Esophagus muscularis mucosa (tissue), 4 donors: Measurements from ENCODE around the gene AGBL1. TPM values are rescaled to one million over a fixed set of nuclear protein-coding genes. Genes with fewer than 3 reads are reported as not detected.

ENCODE experiments used
- DNase-seq: peaks from one replicate; pipeline ENCODE4 v3.0.0-alpha.2; 2017; ENCODE audit errors: extremely low spot score
- H3K27ac ChIP-seq, 4 donors: fragments of 200-600 bp; sonication (generic); replicated peaks in 1 of 4; 1 replicate in 3 of 4; 2 replicates in 1 of 4; pipeline ENCODE4 v1.5.1; 2016 to 2019; ENCODE audit warnings: mild to moderate bottlenecking in 1 of 4
- H3K27me3 ChIP-seq, 4 donors: fragments of 200-600 bp; sonication (generic); one replicate each; pipeline versions ENCODE4 v1.5.1 to v1.6.0; 2016 to 2019
- H3K36me3 ChIP-seq, 4 donors: fragments of 200-600 bp; sonication (generic); one replicate each; pipeline ENCODE4 v1.5.1; 2016 to 2019
- H3K4me1 ChIP-seq, 4 donors: fragments of 200-600 bp; sonication (generic); one replicate each; pipeline ENCODE4 v1.5.1; 2016 to 2019
- H3K4me3 ChIP-seq, 4 donors: fragments of 200-600 bp; sonication (generic); 1 replicate in 2 of 4; 2 replicates in 2 of 4; pipeline ENCODE4 v1.5.1; 2016 to 2019; ENCODE audit warnings: mild to moderate bottlenecking in 4 of 4, moderate library complexity in 1 of 4
- H3K9me3 ChIP-seq, 4 donors: fragments of 200-600 bp; sonication (generic); 1 replicate in 3 of 4; 2 replicates in 1 of 4; pipeline ENCODE4 v1.5.1; 2016 to 2019
- CTCF ChIP-seq, 3 experiments: fragments of 200-600 bp in 2 of 3; fragments of 450-650 bp in 1 of 3; sonication (generic) in 2 of 3; IDR thresholded peaks; one replicate each; pipeline ENCODE4 v1.5.1; 2017 to 2019; ENCODE audit warnings: antibody characterized with exemption in 3 of 3, mild to moderate bottlenecking in 2 of 3, moderate library complexity in 1 of 3
- EP300 ChIP-seq: sonication (generic); formaldehyde crosslinking; IDR thresholded peaks from one replicate; pipeline ENCODE4 v1.6.1; 2017; ENCODE audit warnings: antibody characterized with exemption
- POLR2A ChIP-seq: fragments of 450-650 bp; IDR thresholded peaks from one replicate; pipeline ENCODE4 v1.6.1; 2017; ENCODE audit warnings: antibody characterized with exemption, moderate library complexity, mild to moderate bottlenecking, low read depth
- POLR2AphosphoS5 ChIP-seq, 2 donors: sonication (generic); formaldehyde crosslinking; IDR thresholded peaks; one replicate each; pipeline ENCODE4 v1.6.1; 2017; ENCODE audit warnings: antibody characterized with exemption in 2 of 2
- WGBS: methylation state at CpG from one replicate; pipeline ENCODE4 v1.1.5; 2018; 5-methylcytosine and 5-hydroxymethylcytosine counted together
- intact Hi-C: fragments of 100-400 bp; cut with DNase I; formaldehyde crosslinking; loops from one replicate; pipeline ENCODE4 v1.15.1; 2023
- total RNA-seq, 4 donors: library from RNA; depleted of rRNA; stranded (reverse); fragments of >200 nt; gene quantifications; one replicate each; pipeline versions ENCODE4 v1.1.0 to v1.2.1, GENCODE V29; 2016

Gene AGBL1
- total RNA-seq, 4 donors from 2014 or later = 0.06 TPM; not detected in 3

- no peak for DNase-seq
- intact Hi-C loops = no loop called here
- Histone ChIP-seq H3K27me3 (no peaks in the 10 kb centered on the region), H3K9me3 (no peaks in the 10 kb centered on the region), H3K4me3 (no peak overlapping the region), H3K4me1 (peaks cover 0 to 7% (median 2%) of the 10 kb centered on the region in 4 donors), H3K27ac (no peak overlapping the region), H3K36me3 (no peaks in the 10 kb centered on the region)
- WGBS = 84% methylated on average over 3 of the region's 3 CpGs
- TF ChIP-seq POLR2AphosphoS5 (IDR thresholded peaks at IDR 0.05) = no peak
- no peak for TF ChIP-seq POLR2A
- TF ChIP-seq CTCF (IDR thresholded peaks at IDR 0.05) = no peak
These were observed 536.1 kb downstream of the AGBL1 start for GRCh38 chr15:86615816-86616215.

GRCh38 chr15:86616771-86617170 is 537.1 kb downstream of the AGBL1 start:
- 80% methylated on average over 1 of the region's 1 CpG for WGBS
- no peaks in the 10 kb centered on the region for H3K27me3 ChIP-seq

GRCh38 chr15:86620157-86620556 is 540.5 kb downstream of the AGBL1 start:
- intact Hi-C loops = loop anchor here (5.0 to 10.0 kb wide), 3 partner anchors 125 to 1627 kb away; no protein-coding TSS in a partner anchor
- Histone ChIP-seq H3K4me3 (no peak overlapping the region), H3K4me1 (peaks cover 4 to 26% (median 12%) of the 10 kb centered on the region in 4 donors), H3K36me3 (no peaks in the 10 kb centered on the region), H3K27me3 (no peaks in the 10 kb centered on the region), H3K27ac (no peak overlapping the region), H3K9me3 (no peaks in the 10 kb centered on the region)
- no peak for DNase-seq
- WGBS = 54% methylated on average over 5 of the region's 5 CpGs
- TF ChIP-seq EP300 = no peak
- no peak for TF ChIP-seq CTCF (IDR thresholded peaks at IDR 0.05)
- no peak for TF ChIP-seq POLR2A
- no peak for TF ChIP-seq POLR2AphosphoS5 (IDR thresholded peaks at IDR 0.05)

More at GRCh38 chr15:86616771-86617170, 537.1 kb downstream of the AGBL1 start:
- Histone ChIP-seq H3K4me3 (no peak overlapping the region), H3K4me1 (peaks cover 0 to 13% (median 3%) of the 10 kb centered on the region in 4 donors), H3K36me3 (no peaks in the 10 kb centered on the region), H3K9me3 (no peaks in the 10 kb centered on the region), H3K27ac (no peak overlapping the region)
- intact Hi-C loops = no loop called here
- TF ChIP-seq EP300 (no peak), POLR2AphosphoS5 (IDR thresholded peaks at IDR 0.05) (no peak), POLR2A (no peak), CTCF (IDR thresholded peaks at IDR 0.05) (no peak)
- DNase-seq = no peak

GRCh38 chr15:86620641-86621349 is 541.1 kb downstream of the AGBL1 start:
- no peak for DNase-seq
- Histone ChIP-seq H3K27me3 (no peaks in the 10 kb centered on the region), H3K4me3 (no peak overlapping the region), H3K27ac (no peak overlapping the region), H3K4me1 (peaks cover 4 to 26% (median 12%) of the 10 kb centered on the region in 4 donors), H3K36me3 (no peaks in the 10 kb centered on the region), H3K9me3 (no peaks in the 10 kb centered on the region)
- TF ChIP-seq POLR2AphosphoS5 (IDR thresholded peaks at IDR 0.05) (no peak), POLR2A (no peak), CTCF (IDR thresholded peaks at IDR 0.05) (no peak), EP300 (no peak)
- intact Hi-C loops = loop anchor here (5.0 to 10.0 kb wide), 3 partner anchors 124 to 1627 kb away; no protein-coding TSS in a partner anchor
- 37% methylated on average over 8 of the region's 8 CpGs for WGBS
